Fibroblast of the conjunctiva (primary cell): ENCODE measurements around the gene RASA3.
"Not testable (repeated sequence)": the region's sequence is repeated elsewhere in the genome, so short reads cannot be mapped to it uniquely, and the experiment has no call there.

Experiments used
- DNase-seq: peaks from one replicate; pipeline ENCODE4 v3.0.0-alpha.2; 2010; ENCODE audit warnings: low read depth

RASA3 gene

GRCh38 chr13:114033541-114034315 lies 98.7 kb downstream of the RASA3 start:
- DNase-seq, result no peak

GRCh38 chr13:114032126-114032799 lies 100.2 kb downstream of the RASA3 start:
- DNase-seq, result peak; percentile 55

- DNase-seq, result no peak
Measured at GRCh38 chr13:114031631-114032030, 100.8 kb downstream of the RASA3 start.

GRCh38 chr13:114030666-114031610 lies 101.5 kb downstream of the RASA3 start:
- no peak for DNase-seq

- no peak for DNase-seq
Measured at GRCh38 chr13:114029866-114030625, 102.4 kb downstream of the RASA3 start.

GRCh38 chr13:114027826-114028225 lies 104.6 kb downstream of the RASA3 start:
- no peak for DNase-seq

GRCh38 chr13:114027046-114027715 lies 105.2 kb downstream of the RASA3 start:
- no peak for DNase-seq

- no peak for DNase-seq
Measured at GRCh38 chr13:114026481-114026880, 105.9 kb downstream of the RASA3 start.

GRCh38 chr13:114025714-114026431 lies 106.5 kb downstream of the RASA3 start:
- peak; percentile 43 for DNase-seq

GRCh38 chr13:114025405-114025713 lies 107.1 kb downstream of the RASA3 start:
- DNase-seq, result no peak

GRCh38 chr13:114024603-114025404 lies 107.6 kb downstream of the RASA3 start:
- DNase-seq, result no peak

- DNase-seq, result no peak
Measured at GRCh38 chr13:114023716-114024602, 108.5 kb downstream of the RASA3 start.

GRCh38 chr13:114022876-114023275 lies 109.5 kb downstream of the RASA3 start:
- DNase-seq, result no peak

GRCh38 chr13:114022309-114022669 lies 110.1 kb downstream of the RASA3 start:
- DNase-seq, result no peak

- no peak for DNase-seq
Measured at GRCh38 chr13:114021464-114022308, 110.7 kb downstream of the RASA3 start.

GRCh38 chr13:114020750-114021463 lies 111.5 kb downstream of the RASA3 start:
- no peak for DNase-seq

GRCh38 chr13:114020134-114020533 lies 112.3 kb downstream of the RASA3 start:
- not testable (repeated sequence) for DNase-seq
